ENCODE measurements around the gene ARL10.
A peak's percentile ranks its signal among the peaks of the same experiment; 100 is the strongest.

The ARL10 gene, protein sequence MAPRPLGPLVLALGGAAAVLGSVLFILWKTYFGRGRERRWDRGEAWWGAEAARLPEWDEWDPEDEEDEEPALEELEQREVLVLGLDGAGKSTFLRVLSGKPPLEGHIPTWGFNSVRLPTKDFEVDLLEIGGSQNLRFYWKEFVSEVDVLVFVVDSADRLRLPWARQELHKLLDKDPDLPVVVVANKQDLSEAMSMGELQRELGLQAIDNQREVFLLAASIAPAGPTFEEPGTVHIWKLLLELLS

DNA sequence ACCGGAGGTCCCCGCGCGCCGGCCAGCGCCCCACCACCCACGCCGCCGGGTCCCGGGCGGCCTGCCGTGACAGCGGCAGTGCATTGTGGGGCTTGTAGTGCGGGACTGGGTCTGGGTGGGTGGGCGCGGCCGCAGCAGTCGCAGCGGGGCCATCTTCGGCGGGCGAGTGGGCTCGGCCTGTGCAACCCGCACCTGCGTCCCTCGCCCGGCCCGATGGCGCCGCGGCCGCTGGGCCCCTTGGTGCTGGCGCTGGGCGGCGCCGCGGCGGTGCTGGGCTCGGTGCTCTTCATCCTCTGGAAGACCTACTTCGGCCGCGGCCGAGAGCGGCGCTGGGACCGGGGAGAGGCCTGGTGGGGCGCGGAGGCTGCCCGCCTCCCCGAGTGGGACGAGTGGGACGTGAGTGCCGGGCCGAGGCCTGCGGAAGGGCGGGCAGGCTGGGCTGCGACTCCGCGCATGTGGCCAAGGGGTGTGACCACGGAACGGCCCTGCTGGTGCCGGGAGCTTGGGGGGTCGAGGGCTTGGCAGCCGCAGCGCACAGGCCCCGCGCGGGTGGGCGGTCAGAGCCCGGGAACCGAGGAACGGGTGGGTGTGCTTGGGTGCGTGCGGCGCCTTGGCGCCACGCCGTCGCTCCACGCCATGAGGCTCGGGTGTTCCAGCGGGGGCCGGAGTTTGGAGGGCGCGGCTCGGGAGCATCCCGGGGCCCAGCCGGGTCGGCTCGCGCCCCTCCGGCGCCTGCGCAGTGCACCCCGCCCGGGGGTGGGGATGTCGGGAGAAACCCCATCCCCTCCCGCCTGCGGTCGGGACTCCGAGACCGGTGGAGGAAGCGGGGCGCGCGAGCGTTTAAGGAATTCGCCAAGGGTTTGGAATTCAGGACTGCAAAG is at the start of gene ARL10:
ARL10 (plus strand) TSS at position 137 of the 881 bp plus-strand sequence; CDS start at position 214, 77 bp downstream.
- peak; percentile 61 for DNase-seq

GRCh38 chr5:176317534-176318374 is 47.5 kb upstream of the ARL10 start:
- DNase-seq: no peak

GRCh38 chr5:176319827-176320554 is 45.3 kb upstream of the ARL10 start:
- no peak for DNase-seq

DNA sequence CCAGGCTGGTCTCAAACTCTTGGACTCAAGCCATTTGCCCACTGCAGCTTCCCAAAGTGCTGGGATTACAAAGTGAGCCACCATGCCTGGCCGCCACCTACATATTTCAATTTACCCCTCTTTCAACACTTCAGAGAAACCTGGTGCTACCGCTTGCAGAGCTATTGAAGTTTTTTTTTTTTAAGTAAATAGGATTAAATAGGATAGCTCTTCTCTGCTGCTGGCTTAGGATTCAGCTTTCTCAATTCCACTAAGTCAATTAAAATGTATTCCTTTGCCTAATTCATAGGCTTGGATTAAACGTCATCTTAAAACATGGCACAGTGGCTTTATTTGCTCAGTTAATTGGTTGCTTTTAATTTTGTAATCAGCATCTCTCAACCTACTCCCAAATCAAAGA is 44.7 kb upstream of the ARL10 start:
- no peak for DNase-seq

DNA sequence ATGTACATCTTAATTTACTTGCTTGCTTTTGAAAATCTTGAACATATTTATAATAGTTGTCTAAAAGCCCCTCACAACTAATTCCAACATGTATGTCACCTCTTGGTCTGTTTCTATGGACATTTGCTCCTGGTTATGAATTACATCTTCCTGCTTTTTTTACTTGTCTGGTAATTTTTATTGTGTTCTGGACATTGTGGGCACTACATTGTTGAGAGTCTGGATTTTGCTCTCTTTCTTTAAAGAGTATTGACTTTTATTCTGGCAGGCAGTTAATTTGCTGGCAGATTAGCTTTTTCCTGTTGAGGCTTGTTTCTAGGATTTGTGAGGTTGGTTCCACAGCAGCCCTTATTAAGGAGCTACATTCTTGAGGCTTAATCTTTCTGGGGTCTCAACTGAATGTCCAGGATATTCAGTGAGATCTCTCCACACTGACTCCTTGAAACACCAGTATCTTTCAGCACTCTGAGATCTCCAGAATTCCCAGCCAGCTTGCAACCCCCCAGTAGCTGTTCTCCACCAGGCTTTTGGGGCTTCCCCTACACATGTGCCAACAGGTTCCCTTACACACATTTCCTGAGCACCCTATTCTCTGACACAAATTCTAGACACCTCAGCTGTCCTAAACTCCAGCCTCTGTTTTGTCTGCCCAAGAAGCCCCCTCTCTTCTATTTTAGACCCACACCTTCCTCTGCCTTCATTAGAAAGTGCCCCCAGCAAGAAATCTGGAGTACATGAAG is 31.1 kb upstream of the ARL10 start:
- DNase-seq: no peak

- no peak for DNase-seq
Measured at GRCh38 chr5:176337913-176338312, 27.4 kb upstream of the ARL10 start.

DNA sequence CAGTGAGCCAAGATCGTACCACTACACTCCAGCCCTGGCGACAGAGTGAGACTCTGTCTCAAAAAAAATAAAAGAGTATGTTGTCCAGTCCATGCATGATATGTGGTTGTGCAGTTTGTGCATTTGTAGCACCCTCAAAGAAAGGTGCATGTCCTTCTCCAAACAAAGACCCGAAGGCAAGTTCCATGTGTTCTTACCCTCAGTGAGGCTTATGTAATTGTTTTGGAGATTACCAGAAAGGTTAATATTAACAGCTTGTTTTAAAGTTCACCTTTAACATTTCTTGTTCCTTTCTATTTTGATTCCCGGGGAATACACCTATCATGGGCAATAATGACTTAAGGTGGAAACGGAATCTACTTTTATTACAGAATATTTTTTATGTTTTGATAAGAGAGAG is 26.0 kb upstream of the ARL10 start:
- DNase-seq: no peak

DNA sequence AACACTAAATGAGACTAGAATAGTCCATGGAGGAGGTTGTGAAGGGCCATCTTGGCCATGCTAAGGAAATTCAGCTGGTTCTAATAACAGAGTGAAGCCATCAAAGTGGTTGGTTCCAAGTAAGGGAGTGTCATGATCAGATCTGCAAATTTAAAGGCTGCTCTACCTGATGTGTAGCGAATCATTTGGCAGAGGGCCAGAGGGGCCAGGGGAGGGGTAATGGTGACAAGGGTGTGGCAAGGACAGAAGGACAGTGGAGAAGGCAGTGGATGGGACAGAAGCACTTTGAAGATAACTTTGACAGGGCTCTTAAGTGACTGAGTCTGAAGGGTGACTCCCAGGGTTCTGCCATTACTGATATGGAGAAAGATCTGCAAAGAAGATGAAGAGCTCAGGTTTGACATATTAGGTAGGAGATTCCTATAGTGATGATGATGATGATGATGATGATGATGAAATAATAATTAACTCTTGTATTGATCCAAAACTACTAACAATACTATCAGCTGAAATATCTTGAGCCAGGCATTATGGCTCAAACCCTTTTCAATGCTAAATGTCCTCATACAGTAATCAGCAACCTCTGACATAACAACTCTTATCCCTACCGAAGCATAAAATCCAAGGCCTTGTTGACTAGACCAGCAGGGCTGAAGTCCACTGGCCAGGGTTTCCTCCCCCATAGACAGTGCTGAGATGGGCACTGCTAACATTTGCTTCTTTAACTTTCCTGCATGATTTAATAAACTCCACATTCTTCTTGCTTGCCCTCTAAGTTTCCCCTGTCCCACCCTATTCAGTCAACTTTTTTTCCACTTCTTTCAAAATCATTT is 23.7 kb upstream of the ARL10 start:
- no peak for DNase-seq

DNA sequence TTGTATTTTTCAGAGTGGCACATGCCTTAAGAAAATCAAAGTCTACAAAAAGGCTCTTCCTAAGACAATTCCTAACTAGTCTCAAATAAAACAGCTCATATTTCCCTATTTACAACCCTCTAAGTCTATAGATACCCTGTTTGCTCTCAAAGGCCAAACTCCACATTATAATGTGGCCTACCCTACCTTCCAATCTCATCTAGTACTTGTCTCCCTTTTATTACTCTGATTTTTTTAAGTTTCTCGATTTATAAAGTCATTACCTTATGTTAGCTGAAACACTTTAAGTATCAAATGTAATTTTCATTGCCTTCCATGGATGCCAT is 23.2 kb upstream of the ARL10 start:
- DNase-seq: no peak

GRCh38 chr5:176342766-176343458 is 22.4 kb upstream of the ARL10 start:
- DNase-seq: no peak

DNA sequence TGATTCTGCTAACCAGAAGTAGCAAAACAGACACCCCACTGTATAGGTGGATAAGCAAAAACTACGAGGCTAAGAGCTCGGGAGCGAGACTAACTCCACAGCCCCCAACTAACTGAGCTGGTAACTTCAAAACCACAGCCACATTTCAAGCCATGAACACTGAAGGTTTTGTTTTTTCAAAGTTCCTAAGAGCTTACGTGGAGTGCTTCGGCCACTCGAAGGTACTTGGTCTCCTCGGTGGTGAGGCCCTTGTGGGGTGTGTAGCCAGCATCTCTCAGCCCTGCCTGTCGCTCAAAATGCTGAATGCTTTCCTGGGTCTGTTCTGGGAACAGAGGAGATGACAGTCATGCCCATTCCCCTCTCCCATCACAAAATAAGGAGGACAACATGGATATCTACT is 14.9 kb upstream of the ARL10 start:
- no peak for DNase-seq

DNA sequence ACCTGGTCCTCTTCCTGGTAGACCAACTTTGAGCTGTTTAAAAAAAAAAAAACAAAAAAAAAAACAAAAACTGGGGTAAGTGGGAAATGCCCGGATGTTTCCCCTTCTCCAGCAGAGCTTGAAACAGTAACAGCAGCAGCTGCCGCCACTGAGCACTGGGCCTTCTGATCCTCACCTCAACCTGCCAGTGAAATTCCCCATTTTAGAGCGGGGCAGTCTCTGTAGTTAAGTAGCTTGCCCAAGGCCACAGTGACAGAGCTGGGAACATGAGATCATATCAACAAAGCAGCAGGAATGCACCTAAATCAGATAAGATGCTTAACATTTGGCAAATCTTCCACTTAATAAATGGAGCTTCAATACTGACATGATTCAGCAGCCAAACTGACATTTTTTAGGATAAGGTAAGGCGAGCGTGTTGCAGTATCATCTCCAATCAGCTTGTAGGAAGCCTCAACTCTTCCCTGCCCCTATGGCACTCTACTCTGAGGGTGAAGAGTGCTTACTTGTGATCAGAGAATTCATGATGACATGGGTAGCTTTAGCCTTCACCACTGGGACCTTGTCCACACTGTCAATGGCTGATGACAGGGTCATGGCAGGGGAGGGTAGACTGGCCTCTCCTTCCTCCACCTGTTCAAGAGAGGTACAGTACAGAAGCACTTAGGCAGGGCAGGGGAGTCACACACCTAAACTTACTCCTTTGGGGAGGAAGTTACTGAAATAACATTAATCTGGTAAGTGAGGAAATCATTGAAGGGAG is 13.0 kb upstream of the ARL10 start:
- DNase-seq: no peak

GRCh38 chr5:176353533-176353932 is 11.8 kb upstream of the ARL10 start:
- DNase-seq: no peak

DNA sequence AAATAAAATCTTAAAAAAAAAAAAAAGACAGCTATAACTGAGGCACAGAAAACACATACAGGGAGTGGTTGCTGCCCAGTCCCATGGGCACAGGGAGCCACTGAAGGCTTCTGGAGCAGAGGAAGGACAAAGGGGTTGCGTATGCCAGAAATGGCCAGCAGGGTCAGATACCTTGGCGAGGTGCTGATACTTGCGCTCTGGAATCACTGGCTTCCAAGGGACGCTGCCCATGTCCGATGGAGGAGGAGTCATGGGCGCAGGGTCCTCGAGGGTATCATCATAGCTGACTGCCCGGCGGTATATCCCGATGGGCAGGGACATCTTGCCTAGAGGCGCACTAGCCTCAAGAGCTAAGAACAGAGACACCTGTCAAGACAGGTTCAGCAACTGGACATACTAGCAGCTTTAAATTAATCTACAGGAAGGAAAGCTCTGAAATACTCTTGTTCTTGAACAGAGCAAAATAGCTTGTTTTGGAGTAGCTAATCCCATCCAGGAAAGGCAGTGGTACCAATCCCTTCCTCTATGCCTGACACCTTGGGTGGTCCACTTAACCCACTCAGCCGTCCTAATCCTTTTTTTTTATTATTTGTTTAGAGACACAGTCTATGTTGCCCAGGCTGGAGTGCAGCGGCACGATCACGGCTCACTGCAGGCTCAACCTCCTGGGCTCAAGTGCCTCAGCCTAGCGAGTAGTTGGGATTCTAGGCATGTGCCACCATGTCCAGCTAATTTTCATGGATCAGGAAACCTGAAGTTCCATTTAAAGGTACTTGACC is 9.7 kb upstream of the ARL10 start:
- DNase-seq: no peak

- no peak for DNase-seq
Measured at GRCh38 chr5:176356179-176356566, 9.1 kb upstream of the ARL10 start.

DNA sequence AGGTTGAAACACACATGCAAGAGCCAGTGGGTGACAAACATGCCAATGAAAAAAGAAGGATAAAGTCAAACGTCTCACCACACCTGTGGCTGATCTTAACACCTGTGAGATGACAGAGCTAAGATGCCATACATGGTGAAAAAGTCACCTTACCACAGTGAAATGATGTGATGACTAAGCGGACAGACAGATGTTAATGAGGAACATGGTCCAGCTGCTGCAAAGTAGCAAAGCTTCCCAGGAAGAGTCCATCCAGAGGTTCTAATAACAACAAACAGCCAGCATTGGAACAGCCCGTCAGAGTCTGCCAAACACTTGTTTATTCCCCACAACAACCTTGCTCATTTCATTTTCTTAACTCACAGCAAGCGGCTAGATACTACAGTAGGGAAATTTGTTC is 5.6 kb upstream of the ARL10 start:
- no peak for DNase-seq

DNA sequence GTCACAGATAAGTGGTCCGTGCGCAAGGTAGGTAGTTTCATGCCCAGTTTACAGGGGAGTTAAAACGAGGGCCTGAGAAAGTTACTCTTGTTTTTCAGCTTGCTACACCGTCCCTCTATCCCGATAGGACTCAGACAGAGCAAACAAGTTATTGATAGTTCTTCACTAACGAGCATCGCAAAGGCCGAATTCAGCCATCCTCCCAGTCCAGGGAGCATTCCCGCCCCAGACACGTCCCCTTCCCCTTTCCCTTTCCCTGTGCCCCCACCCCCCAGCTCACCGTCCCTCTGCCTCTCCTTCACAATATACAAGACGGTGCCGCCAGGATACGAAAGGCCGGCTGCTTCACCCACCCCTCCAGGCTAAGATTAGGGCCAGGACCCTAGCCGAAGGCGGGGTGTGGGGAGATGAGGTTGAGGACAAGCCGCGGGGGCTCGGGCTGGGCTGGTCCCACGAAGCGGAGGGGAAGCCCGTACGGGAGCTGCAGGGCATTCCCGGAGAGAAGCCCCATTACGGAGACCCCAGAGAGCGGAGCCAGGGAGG is 4.3 kb upstream of the ARL10 start:
- DNase-seq: no peak

- peak; percentile 92 for DNase-seq
Measured at GRCh38 chr5:176361437-176362232, 3.7 kb upstream of the ARL10 start, which contains the start of gene KIAA1191. Gene KIAA1191, minus strand, starts transcription at chr5:176361764. Its CDS starts 2,256 bp downstream, at chr5:176359508.
